HG03439 (cell line): ENCODE measurements around the gene FAM170B.

ENCODE experiments used
- ATAC-seq: cut with Tn5 transposase; IDR thresholded peaks from one replicate; pipeline ENCODE4 v1.9.1; 2021; ENCODE audit warnings: mild to moderate bottlenecking, moderate library complexity; ENCODE audit not compliant: unreplicated experiment

FAM170B gene

DNA sequence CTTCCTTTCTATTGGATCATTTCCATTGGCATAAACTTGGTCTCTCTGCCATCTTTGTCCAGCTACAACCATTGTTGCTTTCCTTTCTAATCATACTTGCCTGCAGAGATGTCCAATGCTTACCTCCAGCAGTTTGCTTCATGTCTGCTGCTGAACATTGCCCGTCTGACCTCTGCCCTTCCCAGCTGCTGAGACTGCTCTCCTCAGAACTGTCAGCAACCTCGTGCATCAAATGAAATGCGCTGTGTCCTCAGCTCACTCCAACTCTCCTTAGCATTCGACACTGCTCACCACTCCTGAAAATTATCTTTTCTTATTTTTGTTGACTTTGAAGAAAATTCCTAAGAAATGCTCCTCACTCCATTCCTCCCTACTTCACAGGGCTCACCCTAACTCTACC is 5.0 kb downstream of the FAM170B start:
- ATAC-seq: no peak

- no peak for ATAC-seq
Measured at GRCh38 chr10:49123981-49124950, 9.6 kb downstream of the FAM170B start.

- ATAC-seq: no peak
Measured at GRCh38 chr10:49120911-49121310, 12.9 kb downstream of the FAM170B start.

- ATAC-seq: no peak
Measured at GRCh38 chr10:49119746-49120145, 14.1 kb downstream of the FAM170B start.

DNA sequence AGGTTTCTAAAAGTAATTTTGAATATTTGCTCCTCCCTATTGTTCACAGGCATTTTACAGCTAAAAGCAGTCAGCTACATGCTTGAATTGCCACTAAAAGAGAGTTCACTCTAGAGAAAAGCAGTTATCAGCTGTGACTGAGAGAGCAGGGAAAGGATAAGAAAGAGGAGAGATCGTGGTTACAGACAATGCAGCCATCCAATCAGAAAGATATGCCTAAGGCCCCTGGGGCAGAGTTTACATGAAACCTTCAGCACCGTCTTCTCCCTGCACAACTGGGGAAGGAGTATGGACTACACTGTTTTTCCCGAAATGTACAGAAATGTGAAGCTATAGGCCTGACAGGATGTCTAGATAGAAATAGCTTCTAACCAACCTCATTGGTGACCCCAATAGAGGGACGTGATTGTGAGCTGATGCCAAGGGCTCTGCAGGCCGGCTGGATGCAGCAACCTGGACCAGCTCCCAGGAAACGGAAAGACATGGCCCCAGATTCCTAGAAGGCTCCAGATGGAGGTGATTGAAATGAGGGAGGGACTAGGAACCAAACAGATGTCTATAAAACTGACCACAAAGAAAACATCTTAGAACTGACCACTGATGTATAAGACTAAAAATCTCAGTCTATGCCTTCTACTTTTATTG is 15.3 kb downstream of the FAM170B start:
- ATAC-seq: no peak

- ATAC-seq: no peak
Measured at GRCh38 chr10:49117376-49118070, 16.3 kb downstream of the FAM170B start.

DNA sequence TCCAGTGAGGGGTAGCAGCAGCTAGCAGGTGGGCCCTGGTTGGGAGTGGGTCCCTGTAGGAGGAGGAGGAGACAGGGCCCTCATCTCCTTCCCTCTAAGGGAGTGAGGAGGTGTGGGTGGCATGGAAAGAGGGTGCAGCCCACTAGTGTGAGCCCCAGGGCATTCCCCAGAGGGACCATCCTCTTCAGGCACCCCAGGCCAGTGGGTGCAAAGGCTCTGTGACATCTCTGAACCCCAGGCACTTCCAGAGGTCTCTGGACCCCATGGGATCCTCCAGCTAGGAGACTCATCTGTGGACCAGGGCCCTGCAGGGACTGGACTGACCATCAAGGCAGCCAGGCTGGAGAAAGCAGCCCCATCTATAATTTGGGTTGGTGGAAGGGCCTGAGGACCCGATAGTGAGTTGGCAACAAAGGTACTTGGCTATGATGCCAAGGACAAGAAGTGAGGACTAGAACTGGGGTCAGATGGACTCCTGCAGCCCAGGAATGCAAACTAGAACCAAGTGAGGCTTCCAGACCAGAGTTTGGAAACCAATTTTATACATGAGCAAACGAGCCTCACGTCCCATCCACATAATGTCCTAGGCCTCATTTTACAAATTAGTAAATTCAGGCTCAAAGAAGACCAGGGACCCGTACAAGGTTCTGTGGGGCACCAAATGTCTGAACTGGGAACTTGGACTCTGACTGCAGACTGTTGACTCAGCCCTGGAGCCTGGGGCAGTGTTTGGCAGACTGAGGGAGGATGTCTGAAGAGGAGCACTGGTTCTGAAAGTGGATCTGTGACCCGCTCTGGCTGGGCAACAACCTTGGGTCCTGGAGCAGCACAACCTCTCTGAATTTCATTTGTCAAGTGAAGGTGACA is 17.1 kb downstream of the FAM170B start:
- no peak for ATAC-seq

- no peak for ATAC-seq
Measured at GRCh38 chr10:49115796-49116508, 17.9 kb downstream of the FAM170B start.

DNA sequence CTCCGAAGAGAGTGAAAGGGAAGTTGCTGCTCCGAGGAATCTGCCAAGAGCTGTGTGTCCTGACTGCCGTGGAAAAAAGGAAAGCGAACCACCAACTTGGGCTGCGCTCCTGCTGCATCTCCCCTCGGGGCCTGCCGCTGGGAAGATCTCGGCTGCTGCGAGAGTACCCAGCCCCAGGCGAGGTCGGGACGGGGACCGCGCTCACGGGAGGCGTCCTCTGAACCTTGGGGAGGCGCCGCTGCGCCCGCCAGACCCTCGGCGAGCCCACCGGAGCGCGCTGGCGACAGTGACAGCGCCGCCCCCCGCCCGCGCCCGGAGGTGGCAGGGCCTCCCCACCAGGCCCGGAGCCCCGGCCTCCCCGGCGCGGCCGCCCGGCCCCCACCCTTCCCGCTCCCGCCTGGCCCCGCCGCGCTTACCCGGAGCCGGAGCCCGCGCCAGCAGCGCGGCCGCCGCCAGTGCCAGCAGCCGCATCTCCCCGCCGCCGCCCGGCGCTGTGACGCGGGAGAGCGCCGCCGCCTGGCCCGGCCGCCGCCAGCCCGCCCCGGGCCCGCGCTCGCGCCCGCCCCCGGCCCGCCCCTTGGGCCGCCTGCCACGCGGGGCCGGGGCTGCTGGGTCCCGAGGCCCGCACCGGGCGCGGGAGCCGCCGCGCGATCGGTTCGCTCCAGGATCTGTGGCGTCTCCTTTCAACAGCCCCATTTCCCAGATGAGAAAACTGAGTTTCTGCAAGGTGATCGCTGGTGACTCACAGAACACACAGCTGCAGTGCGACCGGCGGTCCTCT is 18.6 kb downstream of the FAM170B start, which contains the start of gene VSTM4:
VSTM4 (minus strand) TSS at position 508 of the 781 bp plus-strand sequence; CDS start at position 471, 37 bp downstream.
- no peak for ATAC-seq

DNA sequence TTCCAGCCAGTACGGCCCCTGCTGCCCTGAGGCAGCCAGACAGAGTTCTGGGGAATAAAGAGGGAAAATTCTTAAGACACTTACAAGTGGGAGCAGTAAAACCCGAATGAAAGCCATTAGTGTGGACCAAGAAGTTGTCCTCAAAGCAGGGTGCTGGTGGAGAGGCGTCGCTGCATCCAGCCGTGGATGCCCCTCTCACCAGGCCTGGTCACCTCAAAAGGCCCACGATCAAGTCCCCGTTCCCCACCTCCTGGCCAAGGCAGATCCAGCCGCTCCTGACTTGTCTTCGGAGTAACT is 19.2 kb downstream of the FAM170B start:
- no peak for ATAC-seq

GRCh38 chr10:49113741-49114141 is 20.1 kb downstream of the FAM170B start:
- ATAC-seq: no peak

- ATAC-seq: no peak
Measured at GRCh38 chr10:49112851-49113250, 21.0 kb downstream of the FAM170B start.

GRCh38 chr10:49112098-49112497 is 21.7 kb downstream of the FAM170B start:
- ATAC-seq: no peak

DNA sequence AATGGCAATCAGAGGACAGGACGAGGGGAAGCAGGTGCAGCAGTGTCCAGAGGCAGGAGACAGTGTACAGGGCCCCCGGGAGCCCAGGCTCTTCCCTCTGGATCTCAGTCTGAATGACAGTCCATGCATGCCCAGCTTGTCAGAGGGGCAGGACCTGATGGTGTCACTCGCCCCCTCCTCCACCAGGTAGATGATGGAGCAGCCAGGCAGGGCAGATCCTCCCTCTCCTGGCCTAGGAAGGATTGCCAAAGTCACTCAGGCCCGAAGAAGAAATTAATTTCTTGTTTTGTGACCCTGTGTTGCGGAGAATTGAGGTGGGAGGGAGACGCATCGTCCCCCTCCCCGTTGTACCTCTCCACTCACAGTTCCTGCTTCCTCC is 22.5 kb downstream of the FAM170B start:
- ATAC-seq: no peak

DNA sequence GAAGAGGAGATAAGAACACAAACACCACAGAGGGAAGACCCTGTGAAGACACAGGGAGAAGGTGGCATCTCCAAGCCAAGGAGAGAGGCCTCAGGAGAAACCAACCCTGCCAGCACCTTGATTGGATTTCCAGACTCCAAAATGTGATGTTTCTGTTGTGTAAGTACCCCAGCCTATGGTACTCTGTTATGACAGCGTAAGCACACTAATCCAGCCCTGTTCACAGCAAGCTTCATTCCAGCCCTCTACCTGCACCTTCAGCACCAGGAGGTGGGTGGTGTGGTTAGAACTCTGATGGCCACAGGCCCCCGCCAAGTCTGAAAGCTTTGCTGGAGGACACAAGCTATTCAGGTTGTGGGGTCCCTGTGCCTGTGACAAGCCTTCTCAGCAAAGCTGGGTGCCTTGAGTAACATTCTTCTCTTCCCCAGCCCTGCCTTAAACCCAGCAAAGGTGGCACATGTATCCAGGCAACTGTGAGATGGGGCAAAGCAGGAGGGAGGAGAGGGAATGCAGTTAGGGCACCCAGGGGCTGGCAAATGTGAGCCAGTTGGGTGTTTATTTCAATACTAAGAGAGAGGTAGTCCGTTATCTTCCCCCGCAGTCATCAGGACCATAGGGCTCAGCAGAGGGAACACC is 23.0 kb downstream of the FAM170B start:
- ATAC-seq: no peak

DNA sequence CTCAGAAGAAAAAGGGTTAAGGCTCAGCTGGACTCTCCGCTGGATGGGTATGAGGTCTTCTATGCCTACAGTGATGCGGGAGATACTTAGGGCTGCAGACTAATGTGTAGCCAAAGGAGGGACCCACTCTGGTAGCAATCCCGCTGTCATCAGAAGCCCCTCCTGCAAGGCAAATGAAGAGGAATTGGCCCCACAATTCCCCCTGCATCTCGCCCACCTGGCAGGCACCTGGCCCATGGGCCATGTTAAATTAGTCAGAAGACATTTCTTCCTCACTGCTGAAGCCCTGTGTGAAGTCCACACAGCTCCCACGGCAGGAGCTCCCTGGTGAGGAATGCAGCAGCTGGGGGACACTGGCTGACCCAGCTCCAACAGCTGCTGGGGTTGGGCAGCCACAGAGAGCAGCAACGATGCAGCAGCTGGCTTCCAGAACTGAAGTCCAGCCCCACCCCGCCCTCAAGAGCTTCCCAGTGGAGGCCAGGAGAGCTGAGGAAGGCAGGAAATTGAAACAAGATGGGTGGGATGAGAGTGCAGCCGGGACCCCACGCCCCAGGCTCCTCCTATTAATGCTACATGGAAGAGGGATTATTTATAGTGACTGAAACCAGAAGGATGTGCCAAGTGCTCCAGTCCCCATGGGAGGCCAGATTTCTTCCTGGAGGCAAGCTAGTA is 24.0 kb downstream of the FAM170B start:
- no peak for ATAC-seq

GRCh38 chr10:49108656-49109055 is 25.2 kb downstream of the FAM170B start:
- no peak for ATAC-seq

DNA sequence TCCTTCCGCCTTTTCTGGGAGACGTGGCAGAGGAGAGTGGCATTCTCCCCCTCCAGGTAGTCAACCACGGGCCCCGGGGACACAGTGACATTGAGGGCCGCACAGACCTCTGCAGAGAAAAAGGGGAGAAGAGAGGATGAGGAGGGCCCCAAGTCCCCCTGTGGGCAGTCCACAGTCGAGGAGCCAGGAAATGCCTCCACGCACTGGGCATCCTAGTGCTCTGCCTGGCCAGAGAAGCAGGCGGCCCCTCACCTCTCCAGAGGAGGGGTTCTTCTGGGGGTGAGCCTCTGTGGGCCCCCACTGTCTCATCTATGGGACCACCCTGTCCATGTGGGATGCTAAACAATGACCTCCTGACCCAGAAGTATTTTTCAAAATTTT is 25.9 kb downstream of the FAM170B start:
- no peak for ATAC-seq
